DMS153 (cell line): Measurements from ENCODE around the gene STOM.
"Not testable (repeated sequence)": the region's sequence is repeated elsewhere in the genome, so short reads cannot be mapped to it uniquely, and the experiment has no call there.

ENCODE experiments used
- DNase-seq: peaks from one replicate; lab custom pipeline; 2025; lab: John Stamatoyannopoulos, UW

Gene STOM

GRCh38 chr9:121301881-121302286, 68.2 kb downstream of the STOM start:
- DNase-seq: no peak

- no peak for DNase-seq
These were observed 69.5 kb downstream of the STOM start for GRCh38 chr9:121300283-121301119.

- DNase-seq: no peak
These were observed 70.4 kb downstream of the STOM start for GRCh38 chr9:121299467-121300282.

GRCh38 chr9:121298689-121299466, 71.2 kb downstream of the STOM start:
- peak; percentile 92 for DNase-seq

DNA sequence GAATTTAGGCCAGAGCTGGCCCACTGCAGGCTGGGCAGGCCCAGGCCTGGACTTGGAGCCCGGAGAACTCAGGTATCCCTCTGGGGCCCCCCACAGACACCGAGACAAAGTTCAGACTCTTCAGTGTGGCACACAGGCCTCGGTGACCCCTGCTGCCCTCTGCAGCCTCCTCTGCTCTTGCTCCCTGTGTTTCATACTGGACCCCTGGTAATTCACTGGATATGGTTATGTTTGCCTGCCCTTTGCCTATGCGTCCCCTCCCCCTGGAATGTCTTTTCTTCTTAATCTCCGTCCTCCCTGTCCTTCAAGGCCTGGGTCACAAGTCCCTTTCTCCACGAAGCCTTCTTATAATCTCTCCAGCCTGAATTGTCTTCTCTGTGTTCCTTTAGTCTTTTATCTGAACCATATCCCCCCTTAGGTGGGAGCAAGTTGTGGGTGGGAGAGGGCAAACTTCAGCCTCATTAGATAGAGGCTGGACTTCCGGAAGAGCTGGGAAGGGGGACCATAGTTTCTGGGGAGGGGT, 72.0 kb downstream of the STOM start:
- no peak for DNase-seq

DNA sequence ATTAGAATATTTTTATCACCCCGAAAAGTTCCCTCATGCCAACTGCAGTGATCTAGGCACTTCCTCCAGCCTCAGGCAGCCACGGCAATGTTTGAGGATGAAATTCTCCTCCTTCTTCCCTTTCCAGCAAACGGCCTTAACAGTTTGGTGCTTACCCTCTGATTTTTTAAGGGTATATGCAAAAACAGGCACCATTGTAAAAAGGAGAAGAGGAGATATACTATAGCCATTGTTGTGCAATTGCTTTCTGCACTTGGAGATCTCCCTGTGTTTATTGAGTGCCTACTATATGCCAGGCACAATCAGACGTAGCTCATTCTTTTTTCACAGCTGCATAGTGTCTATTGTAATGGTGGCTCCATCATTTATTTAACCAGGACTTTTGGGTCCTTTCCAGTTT, 72.7 kb downstream of the STOM start:
- no peak for DNase-seq

DNA sequence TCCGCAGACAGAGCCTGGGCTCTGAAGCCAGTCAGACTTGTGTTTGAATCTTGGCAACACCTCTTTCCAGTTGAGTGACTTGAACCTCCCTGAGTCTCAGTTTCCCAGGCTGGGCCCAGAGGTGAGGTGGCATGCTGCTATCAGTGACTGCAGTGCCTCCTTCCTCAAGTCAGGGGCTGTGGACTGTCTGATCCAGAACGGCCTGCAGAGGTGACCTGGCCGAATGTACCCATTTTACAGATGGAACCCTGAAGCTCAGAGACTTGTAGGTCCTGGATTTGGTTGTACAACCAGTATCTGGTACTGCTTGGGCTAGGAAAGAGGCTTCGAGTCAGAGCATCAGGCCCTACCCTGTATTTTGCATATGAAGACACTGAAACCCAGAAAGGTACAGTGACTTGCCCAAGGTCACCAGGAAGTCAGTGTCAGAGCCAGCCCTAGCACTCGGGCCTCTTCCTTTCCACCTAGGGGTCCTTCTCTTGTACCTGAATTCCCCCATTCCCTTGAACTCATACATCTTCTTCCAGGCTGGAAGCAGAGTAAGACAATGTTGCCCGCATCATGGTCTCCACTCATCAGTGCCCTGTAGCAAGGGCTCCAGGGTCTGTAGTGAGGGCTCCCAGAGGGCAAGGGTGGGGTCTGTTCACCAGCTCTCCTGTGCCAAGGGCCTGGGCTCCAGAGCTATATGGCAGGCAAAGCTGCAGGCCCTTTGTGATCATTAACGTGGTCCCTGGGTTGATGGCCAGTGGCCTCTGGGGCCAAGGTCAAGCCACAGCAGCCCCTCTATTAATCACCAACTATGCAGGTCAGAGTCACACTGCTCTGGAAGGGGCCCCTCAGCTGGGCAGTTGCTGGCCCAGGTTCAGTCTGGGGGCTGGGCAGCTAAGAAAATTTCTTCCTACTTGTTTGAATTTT, 73.6 kb downstream of the STOM start:
- no peak for DNase-seq

GRCh38 chr9:121295662-121296191, 74.3 kb downstream of the STOM start:
- DNase-seq: no peak

GRCh38 chr9:121294866-121295661, 75.0 kb downstream of the STOM start:
- DNase-seq: no peak

GRCh38 chr9:121294151-121294743, 75.8 kb downstream of the STOM start:
- no peak for DNase-seq

DNA sequence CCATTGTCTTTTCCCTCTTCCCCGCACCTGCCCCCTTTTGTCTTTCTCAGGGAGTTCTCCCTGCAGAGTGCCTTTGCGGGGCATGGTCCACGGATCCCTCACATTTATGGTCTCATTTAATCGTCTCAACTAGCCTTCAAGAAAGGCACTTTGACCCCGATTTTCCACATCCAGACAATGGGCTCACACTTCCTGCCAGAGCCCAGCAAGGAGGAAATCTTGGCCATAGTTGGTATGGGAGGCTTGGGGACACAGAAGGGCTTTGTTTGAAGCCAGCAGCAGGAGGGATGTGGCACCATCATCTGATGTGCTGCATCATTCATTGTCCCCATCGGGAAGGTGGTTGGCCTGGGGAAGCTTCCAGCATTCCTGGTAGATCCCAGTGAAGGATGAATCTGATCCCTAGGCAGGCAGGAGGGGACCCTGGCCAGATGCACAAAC, 77.2 kb downstream of the STOM start:
- DNase-seq: no peak

- no peak for DNase-seq
These were observed 78.0 kb downstream of the STOM start for GRCh38 chr9:121292051-121292450.

DNA sequence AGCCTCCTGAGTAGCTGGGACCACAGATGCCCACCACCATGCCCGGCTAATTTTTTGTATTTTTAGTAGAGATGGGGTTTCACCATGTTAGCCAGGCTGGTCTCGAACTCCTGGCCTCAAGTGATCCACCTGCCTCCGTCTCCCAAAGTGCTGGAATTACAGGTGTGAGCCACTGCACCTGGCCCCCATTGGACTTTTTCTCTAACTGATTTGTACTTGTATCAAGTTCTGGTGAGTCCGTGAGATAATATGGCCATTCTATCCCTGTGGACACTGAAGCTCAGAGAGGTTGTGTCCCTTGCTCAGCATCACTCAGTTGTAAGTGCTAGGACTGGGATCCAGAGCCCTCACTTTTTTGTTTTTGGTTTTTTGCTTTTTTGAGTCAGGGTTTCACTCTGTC, 78.5 kb downstream of the STOM start:
- DNase-seq: not testable (repeated sequence)

DNA sequence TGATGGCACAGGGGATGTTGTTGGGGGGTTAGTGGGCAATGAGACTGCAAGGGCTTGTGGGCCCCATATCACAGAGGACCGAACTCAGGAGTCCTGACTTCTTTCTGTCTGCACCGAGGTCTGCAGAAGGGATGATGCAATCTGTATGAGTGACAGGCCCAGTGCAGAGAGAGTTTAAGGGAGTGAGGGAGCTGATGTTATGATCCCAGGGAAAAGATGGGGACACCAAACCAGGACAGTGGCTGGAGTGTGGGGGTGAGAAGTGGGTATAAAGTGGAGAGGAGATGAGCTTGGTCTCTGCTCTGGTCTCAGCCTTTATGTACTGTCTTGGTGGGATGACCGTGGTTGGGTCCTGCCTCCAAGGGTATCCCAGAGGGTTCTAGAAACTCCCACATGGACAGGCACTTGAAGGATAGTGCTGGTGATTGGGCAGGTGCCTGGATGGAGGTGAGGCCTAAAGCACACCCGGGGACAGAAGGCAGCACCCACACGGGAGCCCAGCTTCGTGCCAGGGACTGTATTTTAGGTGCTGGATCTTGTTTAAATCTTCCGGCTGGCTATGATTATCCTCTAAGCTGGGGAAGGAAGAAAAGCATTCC, 80.2 kb downstream of the STOM start:
- DNase-seq: no peak

DNA sequence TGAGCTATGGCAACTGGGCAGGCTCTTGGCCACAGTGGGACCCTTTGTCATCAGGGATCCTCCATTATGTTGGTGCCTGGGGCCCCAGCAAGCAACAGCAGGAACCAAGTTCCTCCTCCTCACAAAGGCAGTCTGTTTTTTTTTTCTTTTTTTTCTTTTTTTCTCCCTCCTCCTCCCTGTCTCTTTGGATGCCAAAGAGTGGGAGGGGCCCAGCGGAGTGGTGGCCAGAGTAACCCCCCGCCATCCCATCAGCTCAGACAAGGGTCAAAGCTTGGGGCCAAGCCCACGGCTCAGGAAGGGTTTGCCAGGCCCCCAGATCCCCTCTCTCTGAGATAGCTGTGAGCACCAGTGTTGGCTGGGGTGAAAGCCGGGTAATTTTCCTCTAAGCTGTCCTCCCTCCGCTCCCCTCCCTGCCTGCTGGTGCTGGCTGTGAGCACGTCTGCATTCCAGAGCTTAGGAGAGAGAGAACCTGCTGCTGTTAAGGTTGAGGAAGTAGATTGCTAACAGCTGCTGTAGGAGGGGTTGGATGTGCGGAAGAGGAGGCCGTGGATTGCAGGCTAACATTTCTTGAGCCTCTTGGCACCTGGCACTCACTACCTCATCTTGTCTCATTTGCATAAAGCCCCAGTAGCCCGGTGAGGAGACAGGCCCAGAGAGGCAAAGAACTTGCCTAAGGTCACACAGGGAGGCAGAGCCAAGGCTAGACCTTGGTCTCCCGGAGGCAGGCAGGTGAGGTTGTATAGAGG, 80.9 kb downstream of the STOM start:
- no peak for DNase-seq
